Endothelial cell (in vitro differentiated cells): ENCODE data around the gene SMIM36. TPM values are rescaled to one million over a fixed set of nuclear protein-coding genes. Genes with fewer than 3 reads are reported as not detected.

Experiments
- DNase-seq: peaks from one replicate; pipeline ENCODE4 v3.0.0; 2021; ENCODE audit warnings: low spot score
- H3K27ac Mint-ChIP-seq: one replicate; pipeline ENCODE4 v1.8.0; 2021; ENCODE audit warnings: mixed read lengths, inconsistent platforms; ENCODE audit not compliant: unreplicated experiment
- H3K27me3 Mint-ChIP-seq: one replicate; pipeline ENCODE4 v1.8.0; 2021; ENCODE audit warnings: mild to moderate bottlenecking, moderate library complexity, mixed read lengths, inconsistent platforms; ENCODE audit not compliant: unreplicated experiment
- H3K36me3 Mint-ChIP-seq: one replicate; pipeline ENCODE4 v1.8.0; 2021; ENCODE audit warnings: mild to moderate bottlenecking, low read depth, mixed read lengths, inconsistent platforms; ENCODE audit not compliant: unreplicated experiment
- H3K4me1 Mint-ChIP-seq: one replicate; pipeline ENCODE4 v1.8.0; 2021; ENCODE audit warnings: mild to moderate bottlenecking, mixed read lengths, inconsistent platforms; ENCODE audit not compliant: unreplicated experiment
- H3K4me3 Mint-ChIP-seq: one replicate; pipeline ENCODE4 v1.8.0; 2021; ENCODE audit warnings: mild to moderate bottlenecking, mixed read lengths, inconsistent platforms; ENCODE audit not compliant: unreplicated experiment
- H3K9me3 Mint-ChIP-seq: one replicate; pipeline ENCODE4 v1.8.0; 2021; ENCODE audit warnings: mixed read lengths, inconsistent platforms; ENCODE audit not compliant: unreplicated experiment
- total RNA-seq: library from RNA; stranded (reverse); fragmentation: NEBNext Ultra II Directional; extraction: Animal tissue kit (Norgen Biotek cat#: 25700); gene quantifications from one replicate; pipeline ENCODE4 v1.2.1, GENCODE V29; 2021; ENCODE audit not compliant: unreplicated experiment
- TF ChIP-seq, protein P1 (sequence below): fragments of 200-600 bp; sonication (generic); IDR thresholded peaks from one replicate; pipeline ENCODE4 v1.5.0; 2021; ENCODE audit warnings: antibody characterized with exemption; ENCODE audit not compliant: unreplicated experiment

SMIM36 gene
- total RNA-seq, 1 donor from 2014 or later, result not detected

GRCh38 chr17:55487695-55488432 lies 23.4 kb downstream of the SMIM36 start:
- Mint-ChIP-seq H3K36me3 (no peaks in the 10 kb centered on the region), H3K27me3 (no peaks in the 10 kb centered on the region), H3K27ac (no peak overlapping the region), H3K4me1 (peaks cover 4% of the 10 kb centered on the region), H3K9me3 (no peaks in the 10 kb centered on the region), H3K4me3 (no peak overlapping the region)
- TF ChIP-seq, protein P1, sequence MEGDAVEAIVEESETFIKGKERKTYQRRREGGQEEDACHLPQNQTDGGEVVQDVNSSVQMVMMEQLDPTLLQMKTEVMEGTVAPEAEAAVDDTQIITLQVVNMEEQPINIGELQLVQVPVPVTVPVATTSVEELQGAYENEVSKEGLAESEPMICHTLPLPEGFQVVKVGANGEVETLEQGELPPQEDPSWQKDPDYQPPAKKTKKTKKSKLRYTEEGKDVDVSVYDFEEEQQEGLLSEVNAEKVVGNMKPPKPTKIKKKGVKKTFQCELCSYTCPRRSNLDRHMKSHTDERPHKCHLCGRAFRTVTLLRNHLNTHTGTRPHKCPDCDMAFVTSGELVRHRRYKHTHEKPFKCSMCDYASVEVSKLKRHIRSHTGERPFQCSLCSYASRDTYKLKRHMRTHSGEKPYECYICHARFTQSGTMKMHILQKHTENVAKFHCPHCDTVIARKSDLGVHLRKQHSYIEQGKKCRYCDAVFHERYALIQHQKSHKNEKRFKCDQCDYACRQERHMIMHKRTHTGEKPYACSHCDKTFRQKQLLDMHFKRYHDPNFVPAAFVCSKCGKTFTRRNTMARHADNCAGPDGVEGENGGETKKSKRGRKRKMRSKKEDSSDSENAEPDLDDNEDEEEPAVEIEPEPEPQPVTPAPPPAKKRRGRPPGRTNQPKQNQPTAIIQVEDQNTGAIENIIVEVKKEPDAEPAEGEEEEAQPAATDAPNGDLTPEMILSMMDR, result no peak
- DNase-seq, result no peak

DNA sequence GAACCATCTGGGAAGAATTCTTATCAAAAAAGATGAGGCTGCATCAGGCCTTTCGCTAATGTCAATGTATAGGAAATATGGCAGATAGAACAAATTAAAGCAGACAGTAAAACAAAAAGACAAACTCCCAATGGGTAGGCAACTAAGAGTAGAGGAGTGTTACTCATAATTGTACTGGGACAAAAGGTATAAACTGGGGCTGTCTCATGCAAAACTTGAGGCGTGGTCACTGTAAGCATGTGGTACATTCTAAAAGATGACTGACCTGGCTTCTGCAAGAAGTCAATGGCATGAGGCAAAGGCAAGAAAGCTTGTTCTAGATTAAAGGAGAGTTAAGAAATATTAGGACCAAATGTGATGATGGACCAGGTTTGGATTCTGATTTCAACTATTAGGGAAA lies 26.7 kb downstream of the SMIM36 start:
- Mint-ChIP-seq H3K4me3 (no peak overlapping the region), H3K27me3 (no peaks in the 10 kb centered on the region), H3K9me3 (no peaks in the 10 kb centered on the region)

GRCh38 chr17:55482591-55483389 lies 28.5 kb downstream of the SMIM36 start:
- Mint-ChIP-seq H3K36me3 (no peaks in the 10 kb centered on the region), H3K27me3 (no peaks in the 10 kb centered on the region), H3K4me3 (no peak overlapping the region), H3K4me1 (no peaks in the 10 kb centered on the region), H3K27ac (no peak overlapping the region), H3K9me3 (no peaks in the 10 kb centered on the region)
- no peak for DNase-seq
- TF ChIP-seq, protein P1, result no peak

More for the DNA sequence above, 26.7 kb downstream of the SMIM36 start:
- no peaks in the 10 kb centered on the region for H3K36me3 Mint-ChIP-seq
- TF ChIP-seq, protein P1, result no peak
- no peak overlapping the region for H3K27ac Mint-ChIP-seq
- H3K4me1 Mint-ChIP-seq, result no peaks in the 10 kb centered on the region
- no peak for DNase-seq

DNA sequence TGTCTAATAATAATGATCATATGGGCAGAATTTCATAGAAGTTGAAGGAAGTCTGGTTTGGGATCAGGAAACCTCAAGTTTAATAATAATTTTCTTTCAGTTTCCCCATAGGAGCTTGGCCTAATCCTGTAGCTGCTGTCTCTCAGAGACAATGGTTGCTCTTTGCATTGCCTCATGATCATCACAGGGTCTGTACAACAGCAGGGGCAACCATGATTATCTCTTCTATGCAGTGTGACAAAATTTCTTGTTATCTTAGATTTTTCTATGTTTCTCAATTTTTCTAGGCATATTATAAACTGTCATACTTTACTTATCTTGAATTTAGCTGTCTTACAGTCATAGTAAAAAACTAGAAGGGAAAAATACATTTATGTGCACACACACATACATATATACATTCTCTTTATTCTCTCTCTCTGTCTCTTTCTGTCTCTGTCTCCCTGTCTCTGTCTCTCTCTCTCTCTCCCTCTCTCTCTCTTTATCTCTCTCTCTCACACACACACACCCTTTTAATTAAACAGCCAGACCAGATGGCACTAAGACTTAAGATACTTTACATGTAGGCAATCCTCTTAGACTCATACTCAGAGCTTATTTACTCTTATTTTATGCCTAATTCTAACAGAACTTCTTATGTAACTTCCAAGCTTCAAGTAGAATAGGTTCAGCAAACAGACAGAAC lies 30.5 kb downstream of the SMIM36 start:
- Mint-ChIP-seq H3K4me1 (no peaks in the 10 kb centered on the region), H3K27ac (no peak overlapping the region), H3K4me3 (no peak overlapping the region), H3K27me3 (no peaks in the 10 kb centered on the region), H3K36me3 (no peaks in the 10 kb centered on the region), H3K9me3 (no peaks in the 10 kb centered on the region)
- TF ChIP-seq, protein P1, result no peak
- no peak for DNase-seq
